ENCODE data around the gene FANCC. TPM values are rescaled to one million over a fixed set of nuclear protein-coding genes. Genes with fewer than 3 reads are reported as not detected.

The FANCC gene
- total and polyA plus RNA-seq, 2 of the 13 experiments (the other 11 are each of a cell fraction or from before 2014, with no cell fraction given): 7.4 to 8.6 TPM

- POLR2A ChIA-PET: no interaction called here
- H3K4me1 ChIP-seq (ENCODE audit: insufficient read depth, low read length): peaks cover 45% of the 10 kb centered on the region
- H3K27me3 ChIP-seq (ENCODE audit: control insufficient read depth in 1 of 2, insufficient read depth in 2 of 2, low read length in 2 of 2): peaks cover 1 to 4% of the 10 kb centered on the region in 2 experiments; a peak in 2 of 5 replicates
- FAIRE-seq (no peak), DNase-seq (ENCODE audit: low spot score) (no peak), ATAC-seq (no peak)
- no peaks in the 10 kb centered on the region for H3K79me2 ChIP-seq (ENCODE audit: insufficient read depth, low read length)
- TF ChIP-seq ZNF446 (CRISPR knock-in tag; IDR thresholded peaks at IDR 0.05) (no peak), ZNF230 (CRISPR knock-in tag; IDR thresholded peaks at IDR 0.05) (no peak), TEF (CRISPR knock-in tag; IDR thresholded peaks at IDR 0.05) (no peak)
- no peak overlapping the region for H3K27ac ChIP-seq (ENCODE audit: extremely low read length, insufficient read depth, low read length)
- no peak overlapping the region for H3K4me3 ChIP-seq (replicated peaks in 1 of 3; ENCODE audit: insufficient read depth in 1 of 3, low read depth in 2 of 3, low read length in 3 of 3)
- in situ Hi-C loops (cut with HindIII; ENCODE audit: extremely low pct_ligation_motif_present, low pct_unique_long_range_greater_than_20kb): no loop called here
- no peaks in the 10 kb centered on the region for H4K20me1 ChIP-seq (ENCODE audit: insufficient read depth, low read length)
- BruUV-seq (replicated peaks): no TSS peak
- no peak overlapping the region for H2AFZ ChIP-seq (ENCODE audit: low read length)
- H3K9me3 ChIP-seq (ENCODE audit: low read length): no peaks in the 10 kb centered on the region
- CTCF ChIA-PET (ENCODE audit: low intra/inter-chr PET ratio, low total read pairs): no interaction called here
- no peak overlapping the region for H3K4me2 ChIP-seq (ENCODE audit: low read depth, low read length)
- no peaks in the 10 kb centered on the region for H3K36me3 ChIP-seq (replicated peaks in 1 of 2; ENCODE audit: control insufficient read depth in 1 of 2, insufficient read depth in 2 of 2, low read length in 2 of 2)
- intact Hi-C loops (cut with micrococcal nuclease; ENCODE audit: unreplicated experiment): no loop called here
- H3K9ac ChIP-seq (ENCODE audit: insufficient read depth, low read depth, low read length): no peak overlapping the region
- 40% methylated on average over 2 of the region's 2 CpGs for WGBS (ENCODE audit: low lambda C conversion rate)
Observed at GRCh38 chr9:95333426-95333825, 15.9 kb upstream of the FANCC start.

GRCh38 chr9:95332860-95333259 lies 15.4 kb upstream of the FANCC start:
- no peak for DNase-seq (ENCODE audit: low spot score)
- Histone ChIP-seq H3K36me3 (replicated peaks in 1 of 2; ENCODE audit: control insufficient read depth in 1 of 2, insufficient read depth in 2 of 2, low read length in 2 of 2) (no peaks in the 10 kb centered on the region), H4K20me1 (ENCODE audit: insufficient read depth, low read length) (no peaks in the 10 kb centered on the region), H3K9me3 (ENCODE audit: low read length) (no peaks in the 10 kb centered on the region; the same call in 1 of the 2 replicates), H3K4me1 (ENCODE audit: insufficient read depth, low read length) (peaks cover 45% of the 10 kb centered on the region), H3K9ac (ENCODE audit: insufficient read depth, low read depth, low read length) (no peak overlapping the region), H3K79me2 (ENCODE audit: insufficient read depth, low read length) (no peaks in the 10 kb centered on the region), H2AFZ (ENCODE audit: low read length) (no peak overlapping the region), H3K27me3 (ENCODE audit: control insufficient read depth in 1 of 2, insufficient read depth in 2 of 2, low read length in 2 of 2) (peaks cover 1 to 4% of the 10 kb centered on the region in 2 experiments; a peak in 2 of 5 replicates), H3K4me3 (replicated peaks in 1 of 3; ENCODE audit: insufficient read depth in 1 of 3, low read depth in 2 of 3, low read length in 3 of 3) (no peak overlapping the region), H3K27ac (ENCODE audit: extremely low read length, insufficient read depth, low read length) (no peak overlapping the region), H3K4me2 (ENCODE audit: low read depth, low read length) (no peak overlapping the region)
- intact Hi-C loops (cut with micrococcal nuclease; ENCODE audit: unreplicated experiment) (no loop called here), in situ Hi-C loops (cut with HindIII; ENCODE audit: extremely low pct_ligation_motif_present, low pct_unique_long_range_greater_than_20kb) (no loop called here)
- no peak for ATAC-seq
- 47% methylated on average over 2 of the region's 2 CpGs for WGBS (ENCODE audit: low lambda C conversion rate)
- no peak for FAIRE-seq
- ChIA-PET CTCF (ENCODE audit: low intra/inter-chr PET ratio, low total read pairs) (no interaction called here), POLR2A (no interaction called here)
- no TSS peak for BruUV-seq (replicated peaks)
- TF ChIP-seq HNRNPL (IDR thresholded peaks at IDR 0.05; ENCODE audit: low read depth, low read length) (no peak), NFYC (CRISPR knock-in tag; IDR thresholded peaks at IDR 0.05) (peak; percentile 51; the same call in 1 of the 2 replicates), ZNF782 (CRISPR knock-in tag; IDR thresholded peaks at IDR 0.05; ENCODE audit: borderline replicate concordance) (no peak), ZNF124 (CRISPR knock-in tag; IDR thresholded peaks at IDR 0.05) (no peak), ZSCAN25 (CRISPR knock-in tag; IDR thresholded peaks at IDR 0.05) (no peak), ZFP36L1 (CRISPR knock-in tag; IDR thresholded peaks at IDR 0.05) (no peak), ZNF512 (CRISPR knock-in tag; IDR thresholded peaks at IDR 0.05) (no peak), TERF1 (CRISPR knock-in tag; IDR thresholded peaks at IDR 0.05) (no peak), TSC22D2 (CRISPR knock-in tag; IDR thresholded peaks at IDR 0.05; ENCODE audit: borderline replicate concordance) (no peak), CENPX (CRISPR knock-in tag; IDR thresholded peaks at IDR 0.05) (no peak), ZBTB38 (CRISPR knock-in tag; IDR thresholded peaks at IDR 0.05) (no peak), MAFK (conservative IDR thresholded peaks at IDR 0.05 in 1 of 2, IDR thresholded peaks at IDR 0.05 in 1 of 2; ENCODE audit: low read length in 2 of 2) (peak; percentile 93 to 95), ZNF792 (CRISPR knock-in tag; IDR thresholded peaks at IDR 0.05) (no peak), ZNF775 (CRISPR knock-in tag; IDR thresholded peaks at IDR 0.05; ENCODE audit: borderline replicate concordance) (no peak)
